SK-N-SH (cell line): ENCODE results near the gene ADGRL3.

Experiments used
- EP300 ChIP-seq, 2 experiments: IDR thresholded peaks; 2 replicates each; pipeline versions ENCODE4 v1.4.0 to v1.6.1; 2012; ENCODE audit warnings: borderline replicate concordance in 1 of 2, low read depth in 1 of 2, low read length in 1 of 2
- NRF1 ChIP-seq: IDR thresholded peaks from 2 replicates; pipeline ENCODE4 v1.6.1; 2012; ENCODE audit warnings: low read depth, mild to moderate bottlenecking, low read length
- POLR2AphosphoS5 ChIP-seq: IDR thresholded peaks from 2 replicates; pipeline ENCODE4 v1.6.1; 2012; ENCODE audit warnings: low read depth, low read length
- RAD21 ChIP-seq: IDR thresholded peaks from 2 replicates; pipeline ENCODE4 v1.6.1; 2012; ENCODE audit warnings: mild to moderate bottlenecking, low read length
- SIN3A ChIP-seq: IDR thresholded peaks from 2 replicates; pipeline ENCODE4 v1.6.1; 2012; ENCODE audit warnings: low read depth, mild to moderate bottlenecking, low read length, moderate library complexity, borderline replicate concordance
- TAF1 ChIP-seq: IDR thresholded peaks from 2 replicates; pipeline ENCODE4 v1.6.1; 2012; ENCODE audit warnings: low read depth, mild to moderate bottlenecking, low read length, moderate library complexity, borderline replicate concordance
- YY1 ChIP-seq: IDR thresholded peaks from 2 replicates; pipeline ENCODE4 v1.4.0; 2012; ENCODE audit warnings: low read depth, mild to moderate bottlenecking
- TF ChIP-seq, protein P1 (sequence below): fragments of 200-600 bp; sonication (generic); IDR thresholded peaks from 2 replicates; pipeline ENCODE4 v1.6.1; 2017; ENCODE audit warnings: antibody characterized with exemption, mild to moderate bottlenecking, moderate library complexity

GRCh38 chr4:61333490-61333889 is 133.4 kb downstream of the ADGRL3 start:
- TF ChIP-seq, protein P1, sequence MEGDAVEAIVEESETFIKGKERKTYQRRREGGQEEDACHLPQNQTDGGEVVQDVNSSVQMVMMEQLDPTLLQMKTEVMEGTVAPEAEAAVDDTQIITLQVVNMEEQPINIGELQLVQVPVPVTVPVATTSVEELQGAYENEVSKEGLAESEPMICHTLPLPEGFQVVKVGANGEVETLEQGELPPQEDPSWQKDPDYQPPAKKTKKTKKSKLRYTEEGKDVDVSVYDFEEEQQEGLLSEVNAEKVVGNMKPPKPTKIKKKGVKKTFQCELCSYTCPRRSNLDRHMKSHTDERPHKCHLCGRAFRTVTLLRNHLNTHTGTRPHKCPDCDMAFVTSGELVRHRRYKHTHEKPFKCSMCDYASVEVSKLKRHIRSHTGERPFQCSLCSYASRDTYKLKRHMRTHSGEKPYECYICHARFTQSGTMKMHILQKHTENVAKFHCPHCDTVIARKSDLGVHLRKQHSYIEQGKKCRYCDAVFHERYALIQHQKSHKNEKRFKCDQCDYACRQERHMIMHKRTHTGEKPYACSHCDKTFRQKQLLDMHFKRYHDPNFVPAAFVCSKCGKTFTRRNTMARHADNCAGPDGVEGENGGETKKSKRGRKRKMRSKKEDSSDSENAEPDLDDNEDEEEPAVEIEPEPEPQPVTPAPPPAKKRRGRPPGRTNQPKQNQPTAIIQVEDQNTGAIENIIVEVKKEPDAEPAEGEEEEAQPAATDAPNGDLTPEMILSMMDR, result no peak
- TF ChIP-seq SIN3A (no peak), NRF1 (no peak), TAF1 (no peak), RAD21 (no peak), POLR2AphosphoS5 (no peak), EP300 (IDR thresholded peaks at IDR 0.05; ENCODE audit: borderline replicate concordance in 1 of 2, low read depth in 1 of 2, low read length in 1 of 2) (no peak), YY1 (no peak)
